ENCODE measurements around the gene PRSS1.

PRSS1 gene

DNA sequence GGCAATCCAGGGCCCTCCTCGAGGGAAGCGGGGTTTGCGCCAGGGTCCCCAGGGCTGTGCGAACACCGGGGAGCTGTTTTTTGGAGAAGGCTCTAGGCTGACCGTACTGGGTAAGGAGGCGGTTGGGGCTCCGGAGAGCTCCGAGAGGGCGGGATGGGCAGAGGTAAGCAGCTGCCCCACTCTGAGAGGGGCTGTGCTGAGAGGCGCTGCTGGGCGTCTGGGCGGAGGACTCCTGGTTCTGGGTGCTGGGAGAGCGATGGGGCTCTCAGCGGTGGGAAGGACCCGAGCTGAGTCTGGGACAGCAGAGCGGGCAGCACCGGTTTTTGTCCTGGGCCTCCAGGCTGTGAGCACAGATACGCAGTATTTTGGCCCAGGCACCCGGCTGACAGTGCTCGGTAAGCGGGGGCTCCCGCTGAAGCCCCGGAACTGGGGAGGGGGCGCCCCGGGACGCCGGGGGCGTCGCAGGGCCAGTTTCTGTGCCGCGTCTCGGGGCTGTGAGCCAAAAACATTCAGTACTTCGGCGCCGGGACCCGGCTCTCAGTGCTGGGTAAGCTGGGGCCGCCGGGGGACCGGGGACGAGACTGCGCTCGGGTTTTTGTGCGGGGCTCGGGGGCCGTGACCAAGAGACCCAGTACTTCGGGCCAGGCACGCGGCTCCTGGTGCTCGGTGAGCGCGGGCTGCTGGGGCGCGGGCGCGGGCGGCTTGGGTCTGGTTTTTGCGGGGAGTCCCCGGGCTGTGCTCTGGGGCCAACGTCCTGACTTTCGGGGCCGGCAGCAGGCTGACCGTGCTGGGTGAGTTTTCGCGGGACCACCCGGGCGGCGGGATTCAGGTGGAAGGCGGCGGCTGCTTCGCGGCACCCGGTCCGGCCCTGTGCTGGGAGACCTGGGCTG is 47.5 kb downstream of the PRSS1 start:
- no peak overlapping the region for H3K9ac ChIP-seq (ENCODE audit: low read depth, low read length, poor library complexity)
- H2BK12ac ChIP-seq (ENCODE audit: low read length), result no peak overlapping the region
- H2AFZ ChIP-seq (ENCODE audit: low read length), result peak overlapping the region; percentile 29
- no peak overlapping the region for H2BK120ac ChIP-seq (ENCODE audit: low read depth, low read length)
- peak overlapping the region; percentile 44 for H3K23ac ChIP-seq (ENCODE audit: low read depth, low read length, poor library complexity)
- H4K91ac ChIP-seq (ENCODE audit: low read depth, low read length, poor library complexity), result no peak overlapping the region
- H3K4me1 ChIP-seq (ENCODE audit: control insufficient read depth in 2 of 2, insufficient read depth in 1 of 2, low read depth in 1 of 2, low read length in 2 of 2), result peaks cover 0 to 12% of the 10 kb centered on the region in 2 donors
- H4K8ac ChIP-seq (ENCODE audit: low read depth, low read length), result no peak overlapping the region
- peak overlapping the region; percentile 71 for H3K14ac ChIP-seq (ENCODE audit: low read length)
- H3K27ac ChIP-seq (replicated peaks; ENCODE audit: low read length), result no peak overlapping the region
- H2AK5ac ChIP-seq (ENCODE audit: low read depth, low read length), result no peak overlapping the region
- H3K36me3 ChIP-seq (replicated peaks in 1 of 2; ENCODE audit: control insufficient read depth in 2 of 2, insufficient read depth in 2 of 2, low read length in 2 of 2), result no peaks in the 10 kb centered on the region
- H3K4me2 ChIP-seq (ENCODE audit: insufficient read depth, low read length, poor library complexity, severe bottlenecking), result peak overlapping the region; percentile 82
- peak overlapping the region in 1 of 2 donors; percentile 79 for H3K4me3 ChIP-seq (ENCODE audit: low read length in 2 of 2)
- no CpG with 5 or more reads among the region's 74 CpGs for WGBS, 2 donors (ENCODE audit: extremely low coverage in 2 of 2, insufficient read length in 2 of 2, insufficient replicate concordance in 1 of 2)
- no peak for DNase-seq (ENCODE audit: low spot score)
- H3K27me3 ChIP-seq (ENCODE audit: control insufficient read depth in 3 of 3, insufficient read depth in 3 of 3, low read depth in 1 of 3, low read length in 3 of 3), result peaks cover 12 to 75% (median 40%) of the 10 kb centered on the region in 3 experiments
- no peaks in the 10 kb centered on the region for H3K79me1 ChIP-seq (ENCODE audit: low read depth, low read length)
- H2BK5ac ChIP-seq (ENCODE audit: low read length), result no peak overlapping the region
- H2BK15ac ChIP-seq (ENCODE audit: low read length), result no peak overlapping the region
- H3K9me3 ChIP-seq (replicated peaks in 1 of 2; ENCODE audit: control insufficient read depth in 2 of 2, insufficient read depth in 1 of 2, low read depth in 1 of 2, low read length in 2 of 2), result peaks cover 0 to 2% of the 10 kb centered on the region in 2 donors
- peak overlapping the region; percentile 73 for H3K18ac ChIP-seq (ENCODE audit: low read length)
- H3K4ac ChIP-seq (ENCODE audit: low read length), result no peak overlapping the region

DNA sequence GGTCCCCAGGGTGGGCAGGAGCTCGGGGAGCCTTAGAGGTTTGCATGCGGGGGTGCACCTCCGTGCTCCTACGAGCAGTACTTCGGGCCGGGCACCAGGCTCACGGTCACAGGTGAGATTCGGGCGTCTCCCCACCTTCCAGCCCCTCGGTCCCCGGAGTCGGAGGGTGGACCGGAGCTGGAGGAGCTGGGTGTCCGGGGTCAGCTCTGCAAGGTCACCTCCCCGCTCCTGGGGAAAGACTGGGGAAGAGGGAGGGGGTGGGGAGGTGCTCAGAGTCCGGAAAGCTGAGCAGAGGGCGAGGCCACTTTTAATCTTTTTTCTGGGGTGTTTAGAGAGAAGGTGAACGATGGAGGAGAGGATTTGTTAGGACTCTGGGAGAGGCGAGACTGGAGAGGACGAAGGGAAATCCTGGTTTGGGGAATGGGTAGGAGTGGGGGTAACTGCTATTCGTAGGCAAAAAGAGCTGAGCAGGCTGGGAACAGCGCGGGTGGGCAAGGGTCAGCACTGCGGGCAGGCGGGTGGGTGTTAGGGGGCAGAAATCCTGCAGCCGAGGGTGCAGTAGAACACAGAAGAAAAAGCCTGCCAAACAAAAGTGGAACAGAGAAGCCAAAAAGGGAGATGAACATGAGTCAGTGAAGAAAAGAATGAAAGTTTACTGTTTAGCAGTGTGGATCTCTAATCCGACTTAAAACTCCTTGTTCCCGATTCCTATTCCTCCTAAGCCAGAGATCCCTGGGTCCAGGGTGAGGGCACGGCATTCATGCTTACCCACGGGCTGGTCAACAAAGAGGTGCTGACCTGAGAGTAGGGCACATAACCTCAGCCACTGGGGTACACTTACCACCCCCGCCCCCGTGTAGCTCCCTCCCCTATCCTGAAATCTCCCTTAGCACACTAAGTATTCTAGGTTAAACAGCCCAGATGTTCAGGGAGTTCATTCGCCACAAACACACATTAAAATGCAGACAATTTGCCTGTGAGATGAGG is 48.4 kb downstream of the PRSS1 start:
- peak overlapping the region in 1 of 2 donors; percentile 79 for H3K4me3 ChIP-seq (ENCODE audit: low read length in 2 of 2)
- no peak for DNase-seq (ENCODE audit: low spot score)
- H3K27ac ChIP-seq (replicated peaks; ENCODE audit: low read length), result no peak overlapping the region
- peak overlapping the region; percentile 44 for H3K23ac ChIP-seq (ENCODE audit: low read depth, low read length, poor library complexity)
- H3K79me1 ChIP-seq (ENCODE audit: low read depth, low read length), result no peaks in the 10 kb centered on the region
- H3K4ac ChIP-seq (ENCODE audit: low read length), result no peak overlapping the region
- H2BK120ac ChIP-seq (ENCODE audit: low read depth, low read length), result no peak overlapping the region
- no CpG with 5 or more reads among the region's 33 CpGs for WGBS, 2 donors (ENCODE audit: extremely low coverage in 2 of 2, insufficient read length in 2 of 2, insufficient replicate concordance in 1 of 2)
- no peak overlapping the region for H3K9ac ChIP-seq (ENCODE audit: low read depth, low read length, poor library complexity)
- peak overlapping the region; percentile 82 for H3K4me2 ChIP-seq (ENCODE audit: insufficient read depth, low read length, poor library complexity, severe bottlenecking)
- no peak overlapping the region for H2BK12ac ChIP-seq (ENCODE audit: low read length)
- H2BK5ac ChIP-seq (ENCODE audit: low read length), result no peak overlapping the region
- H3K9me3 ChIP-seq (replicated peaks in 1 of 2; ENCODE audit: control insufficient read depth in 2 of 2, insufficient read depth in 1 of 2, low read depth in 1 of 2, low read length in 2 of 2), result no peaks in the 10 kb centered on the region
- H3K36me3 ChIP-seq (replicated peaks in 1 of 2; ENCODE audit: control insufficient read depth in 2 of 2, insufficient read depth in 2 of 2, low read length in 2 of 2), result no peaks in the 10 kb centered on the region
- H3K18ac ChIP-seq (ENCODE audit: low read length), result no peak overlapping the region
- peak overlapping the region; percentile 71 for H3K14ac ChIP-seq (ENCODE audit: low read length)
- peaks cover 12 to 75% (median 40%) of the 10 kb centered on the region in 3 experiments for H3K27me3 ChIP-seq (ENCODE audit: control insufficient read depth in 3 of 3, insufficient read depth in 3 of 3, low read depth in 1 of 3, low read length in 3 of 3)
- H3K4me1 ChIP-seq (ENCODE audit: control insufficient read depth in 2 of 2, insufficient read depth in 1 of 2, low read depth in 1 of 2, low read length in 2 of 2), result peaks cover 0 to 12% of the 10 kb centered on the region in 2 donors
- H2AFZ ChIP-seq (ENCODE audit: low read length), result peak overlapping the region; percentile 22
- no peak overlapping the region for H2AK5ac ChIP-seq (ENCODE audit: low read depth, low read length)
- H4K91ac ChIP-seq (ENCODE audit: low read depth, low read length, poor library complexity), result no peak overlapping the region
- no peak overlapping the region for H4K8ac ChIP-seq (ENCODE audit: low read depth, low read length)
- no peak overlapping the region for H2BK15ac ChIP-seq (ENCODE audit: low read length)

DNA sequence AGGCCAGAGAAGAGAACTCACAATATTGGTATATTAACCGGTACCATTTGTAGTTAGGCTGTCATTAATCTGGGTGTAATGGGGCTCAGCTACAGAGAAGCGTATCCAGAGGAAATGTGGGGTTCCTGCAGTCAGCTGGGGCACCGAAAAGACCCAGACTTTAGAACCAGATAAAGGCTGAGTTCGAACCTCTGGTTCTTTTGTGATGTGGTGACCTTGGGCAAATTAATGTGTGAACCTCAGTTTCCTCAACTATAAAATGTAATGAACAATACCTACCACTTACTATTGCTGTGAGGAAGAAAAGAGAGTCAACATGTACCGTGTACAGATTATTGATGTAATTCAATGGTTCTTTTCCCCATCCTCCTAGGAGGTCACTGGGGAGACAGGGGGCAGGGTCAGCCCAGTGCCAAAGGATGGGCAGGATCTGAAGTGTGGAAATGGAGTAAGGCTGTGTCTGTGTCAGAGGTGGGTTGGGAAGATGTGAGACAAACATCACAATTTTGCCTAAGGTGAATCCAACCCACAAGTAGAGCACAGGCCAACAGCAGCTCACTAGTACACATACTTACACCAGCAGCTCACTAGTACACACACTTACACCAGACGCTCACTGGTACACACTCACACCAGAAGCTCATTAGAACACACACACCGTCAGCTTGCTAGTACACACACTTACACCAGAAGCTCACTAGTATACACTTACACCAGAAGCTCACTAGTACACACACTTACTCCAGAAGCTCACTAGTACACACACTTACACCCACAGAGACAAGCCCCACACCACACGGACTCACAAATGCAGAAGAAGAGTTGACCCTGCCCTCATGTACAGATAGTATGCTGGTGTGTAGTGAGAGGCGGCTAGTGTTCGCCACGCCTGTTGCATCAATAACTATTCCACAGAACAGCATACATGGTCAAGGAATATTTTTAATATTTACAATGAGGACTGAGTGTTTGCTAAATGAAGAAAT is 49.5 kb downstream of the PRSS1 start:
- no peak overlapping the region for H3K18ac ChIP-seq (ENCODE audit: low read length)
- peaks cover 12 to 72% (median 40%) of the 10 kb centered on the region in 3 experiments for H3K27me3 ChIP-seq (ENCODE audit: control insufficient read depth in 3 of 3, insufficient read depth in 3 of 3, low read depth in 1 of 3, low read length in 3 of 3)
- no peak overlapping the region for H2AK5ac ChIP-seq (ENCODE audit: low read depth, low read length)
- H2AFZ ChIP-seq (ENCODE audit: low read length), result no peak overlapping the region
- H3K4ac ChIP-seq (ENCODE audit: low read length), result no peak overlapping the region
- no peak overlapping the region for H4K8ac ChIP-seq (ENCODE audit: low read depth, low read length)
- no peaks in the 10 kb centered on the region for H3K36me3 ChIP-seq (replicated peaks in 1 of 2; ENCODE audit: control insufficient read depth in 2 of 2, insufficient read depth in 2 of 2, low read length in 2 of 2)
- WGBS, 2 donors (ENCODE audit: extremely low coverage in 2 of 2, insufficient read length in 2 of 2, insufficient replicate concordance in 1 of 2), result no CpG with 5 or more reads among the region's 11 CpGs
- DNase-seq (ENCODE audit: low spot score), result no peak
- H4K91ac ChIP-seq (ENCODE audit: low read depth, low read length, poor library complexity), result no peak overlapping the region
- H3K23ac ChIP-seq (ENCODE audit: low read depth, low read length, poor library complexity), result no peak overlapping the region
- no peak overlapping the region for H3K9ac ChIP-seq (ENCODE audit: low read depth, low read length, poor library complexity)
- H3K4me1 ChIP-seq (ENCODE audit: control insufficient read depth in 2 of 2, insufficient read depth in 1 of 2, low read depth in 1 of 2, low read length in 2 of 2), result peaks cover 0 to 12% of the 10 kb centered on the region in 2 donors
- H3K4me3 ChIP-seq (ENCODE audit: low read length in 2 of 2), result no peak overlapping the region
- no peak overlapping the region for H3K27ac ChIP-seq (replicated peaks; ENCODE audit: low read length)
- H2BK15ac ChIP-seq (ENCODE audit: low read length), result no peak overlapping the region
- no peak overlapping the region for H3K14ac ChIP-seq (ENCODE audit: low read length)
- no peaks in the 10 kb centered on the region for H3K9me3 ChIP-seq (replicated peaks in 1 of 2; ENCODE audit: control insufficient read depth in 2 of 2, insufficient read depth in 1 of 2, low read depth in 1 of 2, low read length in 2 of 2)
- H2BK5ac ChIP-seq (ENCODE audit: low read length), result no peak overlapping the region
- H3K79me1 ChIP-seq (ENCODE audit: low read depth, low read length), result no peaks in the 10 kb centered on the region
- H2BK120ac ChIP-seq (ENCODE audit: low read depth, low read length), result no peak overlapping the region
- no peak overlapping the region for H3K4me2 ChIP-seq (ENCODE audit: insufficient read depth, low read length, poor library complexity, severe bottlenecking)
- no peak overlapping the region for H2BK12ac ChIP-seq (ENCODE audit: low read length)
